Hindlimb muscle (tissue), 1 donor: ENCODE measurements around the gene TAF1D. TPM values are rescaled to one million over a fixed set of nuclear protein-coding genes. Genes with fewer than 3 reads are reported as not detected.

Source experiments
- DNase-seq: peaks from one replicate; pipeline ENCODE4 v3.0.0-alpha.2; 2013
- polyA plus RNA-seq: library from polyadenylated mRNA; unstranded; fragments of 120-200 nt; gene quantifications from one replicate; pipeline ENCODE4 v1.2.1, GENCODE V29; 2013; ENCODE audit not compliant: insufficient read length

Gene TAF1D
- polyA plus RNA-seq, 1 donor = 97.3 TPM

- DNase-seq = no peak
Measured at GRCh38 chr11:93719310-93719709, 22.0 kb downstream of the TAF1D start.

- DNase-seq = no peak
Measured at GRCh38 chr11:93718057-93718563, 23.2 kb downstream of the TAF1D start.

- DNase-seq = no peak
Measured at GRCh38 chr11:93717501-93717900, 23.8 kb downstream of the TAF1D start.

- no peak for DNase-seq
Measured at GRCh38 chr11:93715797-93716396, 25.4 kb downstream of the TAF1D start.

- DNase-seq = no peak
Measured at GRCh38 chr11:93712678-93713077, 28.6 kb downstream of the TAF1D start.

- DNase-seq = no peak
Measured at GRCh38 chr11:93710239-93710638, 31.1 kb downstream of the TAF1D start.

GRCh38 chr11:93704237-93704636 lies 37.1 kb downstream of the TAF1D start:
- no peak for DNase-seq

GRCh38 chr11:93700830-93701229 lies 40.5 kb downstream of the TAF1D start:
- no peak for DNase-seq

- no peak for DNase-seq
Measured at GRCh38 chr11:93697611-93698010, 43.7 kb downstream of the TAF1D start.

- DNase-seq = no peak
Measured at GRCh38 chr11:93694557-93694956, 46.7 kb downstream of the TAF1D start.

GRCh38 chr11:93694109-93694508 lies 47.2 kb downstream of the TAF1D start:
- no peak for DNase-seq

GRCh38 chr11:93689240-93689639 lies 52.1 kb downstream of the TAF1D start:
- no peak for DNase-seq

GRCh38 chr11:93686812-93687211 lies 54.5 kb downstream of the TAF1D start:
- no peak for DNase-seq

GRCh38 chr11:93686226-93686625 lies 55.1 kb downstream of the TAF1D start:
- DNase-seq = no peak

Other genes starting within 250 kb of the TAF1D start
- gene SMCO4, start 198.1 kb downstream of the TAF1D start, polyA plus RNA-seq = 7.3 TPM
- 8.4 TPM for gene CEP295, start 79.8 kb downstream of the TAF1D start, polyA plus RNA-seq
- 38.6 TPM for gene C11orf54, start 177 bp upstream of the TAF1D start, polyA plus RNA-seq
- gene MED17, start 42.8 kb upstream of the TAF1D start, polyA plus RNA-seq = 25.3 TPM
- gene VSTM5, start 109.1 kb upstream of the TAF1D start, polyA plus RNA-seq = 0.41 TPM